Inflammatory macrophage (primary cell): ENCODE data around the gene TMEM38B.
"Not testable (repeated sequence)": the region's sequence is repeated elsewhere in the genome, so short reads cannot be mapped to it uniquely, and the experiment has no call there.

ENCODE experiments used
- DNase-seq, 2 donors: peaks; one replicate each; pipeline ENCODE4 v3.0.0-alpha.2; 2020 to 2022

The TMEM38B gene

DNA sequence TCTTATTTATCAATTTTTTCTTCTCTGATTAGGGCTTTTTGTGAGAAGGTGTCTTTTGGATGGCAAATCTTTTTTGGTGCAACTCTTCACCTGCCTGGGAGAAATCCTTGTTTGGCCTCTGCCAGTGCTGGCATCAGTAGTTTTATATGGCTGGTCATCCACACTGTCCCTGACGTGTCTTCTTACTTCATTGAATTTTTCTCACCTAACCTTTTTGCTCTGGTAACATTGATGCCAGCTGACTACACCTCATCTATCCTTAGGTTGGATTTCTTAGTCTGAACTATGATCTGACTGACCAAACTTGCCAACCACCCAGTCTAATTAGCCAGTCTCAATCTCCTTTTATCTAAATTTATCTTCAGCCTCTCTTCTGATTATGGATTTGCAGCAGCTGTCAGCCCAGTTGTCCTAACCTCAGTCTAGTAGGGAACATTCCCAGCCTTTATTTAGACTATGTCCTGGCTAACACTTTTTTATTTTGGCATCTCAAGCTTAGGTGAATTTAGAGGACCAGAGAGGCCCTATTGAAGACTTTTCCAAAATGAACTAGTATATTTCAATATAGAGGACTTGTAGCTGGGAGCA, 10.6 kb upstream of the TMEM38B start:
- DNase-seq: no peak

DNA sequence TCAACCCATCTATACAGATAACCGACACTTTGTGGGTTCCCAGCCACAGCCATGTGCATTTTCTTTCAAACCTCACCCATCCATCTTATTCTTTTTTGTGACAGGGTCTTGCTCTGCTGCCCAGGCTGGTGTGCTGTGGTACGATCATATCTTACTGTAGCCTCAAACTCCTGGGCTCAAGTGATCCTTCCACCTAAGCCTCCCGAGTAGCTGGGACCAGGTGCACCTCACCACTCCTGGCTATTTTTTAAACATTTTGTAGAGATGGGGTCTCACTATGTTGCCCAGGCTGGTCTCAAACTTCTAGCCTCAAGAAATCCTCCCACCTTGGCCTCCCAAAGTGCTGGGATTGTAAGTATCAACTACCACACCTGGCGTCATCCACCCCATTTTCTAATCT, 7.4 kb upstream of the TMEM38B start:
- no peak for DNase-seq

DNA sequence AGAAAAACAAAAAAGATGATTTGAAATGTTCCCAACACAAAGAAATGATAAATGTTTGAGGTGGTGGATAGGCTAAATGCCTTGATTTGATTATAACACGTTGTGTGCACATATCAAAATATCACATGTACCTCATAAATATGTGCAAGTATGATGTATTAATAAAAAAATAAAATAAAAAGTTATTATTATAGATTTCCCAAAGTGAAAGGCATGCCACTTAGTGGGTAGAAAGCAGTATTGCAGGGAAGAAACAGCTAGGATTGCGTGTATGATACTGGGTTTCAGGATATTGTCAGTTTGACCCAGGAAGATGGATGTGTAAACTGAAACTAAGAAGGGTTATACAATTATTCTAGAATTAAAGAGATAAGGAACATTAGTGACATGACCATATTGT, 3.6 kb upstream of the TMEM38B start:
- peak in 1 of 2 donors; percentile 5 for DNase-seq

DNA sequence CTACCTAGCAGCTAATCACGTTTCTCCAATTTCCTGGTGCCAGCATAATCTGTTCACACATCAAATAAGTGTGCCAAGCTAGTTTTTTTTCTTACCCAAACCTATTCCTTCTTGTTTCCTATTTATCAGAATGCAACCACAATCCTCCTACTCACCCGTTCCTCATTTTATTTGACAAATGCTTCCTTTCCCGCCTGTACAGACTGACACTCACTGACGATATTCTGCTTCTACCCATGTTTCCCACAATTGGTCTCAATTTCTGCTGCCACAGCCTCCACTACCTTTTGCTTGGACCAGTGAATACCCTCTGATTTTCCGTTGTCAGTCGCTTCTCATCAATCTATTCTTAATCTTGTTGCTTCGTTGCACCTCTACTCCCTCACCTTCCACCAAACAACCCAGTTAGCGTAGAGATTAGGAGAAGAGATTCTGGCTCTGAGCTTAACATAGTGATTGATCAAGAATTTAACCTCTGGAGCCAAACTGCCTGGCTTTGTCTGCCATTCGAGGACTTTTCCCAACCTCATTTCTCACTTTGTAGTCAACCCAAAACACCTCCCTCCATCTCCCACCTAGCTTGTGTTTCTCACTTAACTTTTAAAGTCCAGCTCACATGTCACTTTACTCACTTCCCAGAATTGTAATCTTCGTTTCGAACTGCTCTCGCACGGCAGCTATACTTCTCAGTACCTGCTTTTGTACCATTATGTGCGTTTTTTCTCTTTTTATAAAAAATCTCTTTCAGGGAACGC, 729 bp upstream of the TMEM38B start:
- DNase-seq: peak; percentile 28 to 50

DNA sequence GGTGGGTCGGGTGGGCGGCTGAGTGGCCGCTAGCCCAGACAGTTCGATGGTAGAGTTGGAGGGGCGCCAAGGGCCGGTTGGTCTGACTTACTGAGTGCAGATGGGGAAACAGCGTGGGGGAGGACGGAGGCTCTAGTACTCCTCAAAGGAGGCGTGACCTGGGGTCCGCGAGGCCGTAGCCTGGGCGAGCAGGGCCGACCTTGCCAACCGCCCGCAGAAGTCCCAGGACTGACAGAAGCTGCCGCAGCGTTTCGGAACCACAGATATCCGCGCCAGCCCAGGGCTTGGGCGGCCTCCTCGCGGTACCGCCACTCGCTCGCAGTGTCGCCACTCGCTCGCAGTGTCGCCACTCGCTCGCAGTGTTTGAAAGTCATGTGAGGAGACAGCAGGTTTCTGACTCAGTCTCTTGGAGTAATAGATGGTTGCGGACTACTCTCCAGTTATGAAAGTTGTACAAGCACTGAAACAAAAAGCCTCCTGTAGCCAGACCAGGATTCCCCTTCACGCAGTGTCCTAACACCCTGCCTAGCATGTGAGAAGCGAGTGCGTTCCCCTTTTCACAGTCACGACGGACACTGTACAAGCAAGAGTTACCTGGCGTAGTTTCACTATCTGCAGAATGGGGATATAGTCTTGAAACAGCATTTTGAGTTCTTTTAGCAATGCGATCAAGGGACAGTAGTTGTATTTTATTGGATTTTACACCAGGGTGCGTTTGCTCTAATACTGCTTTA, 674 bp downstream of the TMEM38B start:
- peak; percentile 83 to 86 for DNase-seq

DNA sequence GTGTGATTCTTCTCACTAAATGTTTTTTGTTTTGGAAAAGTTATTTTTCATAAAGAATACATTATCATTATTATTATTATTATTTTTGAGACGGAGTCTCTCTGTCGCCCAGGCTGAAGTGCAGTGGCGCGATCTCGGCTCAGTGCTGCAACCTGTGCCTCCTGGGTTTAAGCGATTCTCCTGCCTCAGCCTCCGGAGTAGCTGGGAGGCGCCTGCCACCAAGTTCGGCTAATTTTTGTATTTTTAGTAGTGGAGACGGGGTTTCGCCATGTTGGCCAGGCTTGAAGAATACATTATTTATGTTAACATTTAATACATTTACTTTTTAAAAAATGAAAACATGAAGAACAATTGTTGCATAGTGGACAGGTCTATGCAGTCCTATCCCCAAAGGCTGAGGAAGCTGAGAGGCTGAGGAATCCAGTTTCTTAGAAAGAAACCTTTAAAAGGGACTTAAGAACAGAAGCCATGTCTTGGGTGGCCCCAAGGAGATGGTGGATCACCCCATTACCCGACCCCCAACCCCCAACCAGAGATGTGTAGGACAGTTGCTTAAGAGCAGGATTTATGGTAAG, 2.0 kb downstream of the TMEM38B start:
- no peak for DNase-seq

DNA sequence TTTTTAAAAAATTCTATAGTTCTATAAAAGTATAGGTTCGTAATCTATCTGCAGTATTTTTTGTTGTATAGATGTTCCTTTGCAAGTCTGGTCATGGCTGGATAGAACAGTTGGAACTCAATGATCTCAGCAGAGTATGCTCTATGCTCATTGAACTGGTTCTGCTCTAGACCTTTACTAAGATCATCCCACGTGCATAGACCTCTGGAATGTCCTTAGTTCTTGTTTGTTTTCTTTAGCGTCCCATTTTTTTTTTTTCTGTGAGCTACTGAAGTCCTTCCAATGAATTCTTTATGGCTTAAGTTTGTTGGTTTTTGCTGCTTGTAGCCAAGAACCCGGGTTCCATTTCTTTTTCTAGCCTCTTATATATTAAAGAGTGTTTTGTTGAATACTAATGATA, 3.5 kb downstream of the TMEM38B start:
- no peak for DNase-seq

DNA sequence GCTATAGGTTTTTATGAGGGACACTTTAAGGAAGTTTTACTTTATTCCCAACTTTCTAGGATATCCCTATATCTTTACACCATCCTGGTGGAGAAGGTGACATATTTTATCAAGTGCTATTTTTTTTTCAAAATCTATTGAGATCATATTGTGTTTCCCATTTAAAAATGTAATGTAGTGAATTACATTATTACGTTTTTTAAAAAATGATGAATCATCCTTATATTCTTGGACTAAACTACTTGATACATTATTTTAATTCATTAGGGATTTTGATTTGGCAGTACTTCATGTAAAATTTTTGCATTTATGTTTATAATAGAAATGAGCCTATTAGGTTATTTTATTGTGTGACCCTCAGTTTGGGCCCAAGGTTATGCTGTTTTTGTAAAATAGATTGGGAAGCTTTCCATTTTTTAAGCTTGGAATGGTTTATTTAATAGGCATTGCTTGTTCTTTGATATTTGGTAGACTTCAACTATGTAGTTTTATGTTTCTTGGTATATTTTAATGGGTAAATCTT, 4.1 kb downstream of the TMEM38B start:
- no peak for DNase-seq

DNA sequence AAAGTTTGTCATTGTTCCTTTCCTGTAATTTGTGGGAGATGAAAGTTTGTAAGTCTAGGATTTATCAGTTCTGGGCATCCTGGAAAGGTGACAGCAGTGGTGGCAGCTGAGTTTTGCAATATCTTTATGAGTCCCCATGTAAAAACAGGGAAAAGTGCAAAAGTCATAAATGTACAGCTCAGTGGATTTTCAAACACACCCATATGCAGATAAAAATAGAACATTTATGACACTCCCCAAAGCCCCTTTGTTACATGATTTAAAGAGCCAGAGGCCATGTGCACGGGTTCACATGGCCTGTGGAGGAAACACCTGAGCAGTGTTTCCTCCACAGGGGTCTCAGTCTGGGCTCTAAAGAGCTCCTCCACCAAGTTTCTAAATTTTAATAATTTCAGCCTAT, 6.3 kb downstream of the TMEM38B start:
- no peak for DNase-seq

DNA sequence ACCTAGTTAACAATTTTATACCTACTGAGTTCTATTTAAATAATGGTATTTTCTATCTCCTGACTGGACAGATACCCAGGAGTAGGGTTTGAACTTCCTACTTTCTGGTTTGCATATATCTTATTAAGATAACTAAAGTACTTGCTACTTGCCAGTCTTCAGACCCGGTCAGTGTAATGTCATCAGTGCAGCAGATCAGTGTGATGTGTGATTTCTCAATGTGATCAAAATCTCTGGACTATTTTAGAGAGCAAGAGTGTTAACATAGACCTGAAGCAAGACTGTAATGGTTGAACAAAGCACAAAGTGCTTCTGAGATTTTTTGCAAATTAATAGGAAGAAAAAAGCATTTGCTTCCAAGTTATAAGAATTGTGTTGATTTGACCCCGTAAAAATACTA, 6.8 kb downstream of the TMEM38B start:
- no peak for DNase-seq

DNA sequence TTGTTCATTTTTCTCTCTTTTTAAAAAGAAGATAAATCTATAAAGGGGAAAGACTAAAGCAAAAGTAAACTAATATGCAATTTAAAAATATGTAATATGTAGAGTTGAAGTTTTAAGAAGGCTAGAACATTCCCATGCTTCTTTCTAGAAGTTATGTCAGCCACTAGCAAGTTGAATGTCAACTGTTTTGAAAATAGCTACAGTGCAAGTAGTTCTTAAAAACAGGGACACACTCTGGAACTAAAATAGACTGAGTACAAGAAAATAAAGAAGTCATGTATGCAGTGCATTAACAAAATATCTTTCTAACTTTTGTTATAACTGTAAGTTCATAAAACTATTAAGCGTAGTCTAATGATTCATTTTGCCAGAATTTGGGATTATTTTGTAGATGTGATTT, 7.9 kb downstream of the TMEM38B start:
- DNase-seq: no peak

DNA sequence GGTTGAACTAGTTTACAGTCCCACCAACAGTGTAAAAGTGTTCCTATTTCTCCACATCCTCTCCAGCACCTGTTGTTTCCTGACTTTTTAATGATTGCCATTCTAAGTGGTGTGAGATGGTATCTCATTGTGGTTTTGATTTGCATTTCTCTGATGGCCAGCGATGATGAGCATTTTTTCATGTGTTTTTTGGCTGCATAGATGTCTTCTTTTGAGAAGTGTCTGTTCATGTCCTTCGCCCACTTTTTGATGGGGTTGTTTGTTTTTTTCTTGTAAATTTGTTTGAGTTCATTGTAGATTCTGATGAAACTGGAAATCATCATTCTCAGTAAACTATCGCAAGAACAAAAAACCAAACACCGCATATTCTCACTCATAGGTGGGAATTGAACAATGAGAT, 9.3 kb downstream of the TMEM38B start:
- not testable (repeated sequence) for DNase-seq

DNA sequence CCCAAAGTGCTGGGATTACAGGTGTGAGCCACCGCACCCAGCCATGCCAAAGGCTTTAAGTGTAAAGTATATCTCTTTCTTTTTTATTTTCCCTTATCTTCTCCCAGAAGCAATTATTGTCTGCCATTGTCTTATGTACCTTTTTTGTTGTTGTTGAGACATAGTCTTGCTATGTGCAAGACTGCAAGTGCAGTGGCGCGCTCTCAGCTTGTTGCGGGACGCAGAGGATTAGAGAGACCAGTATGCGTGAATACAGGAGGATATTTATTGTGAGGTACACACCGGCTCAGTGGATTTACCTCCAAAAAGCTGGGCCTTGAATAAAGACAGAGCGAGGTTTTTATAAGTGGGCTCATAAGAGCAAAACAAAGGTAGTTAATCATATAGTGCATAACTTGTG, 11.8 kb downstream of the TMEM38B start:
- DNase-seq: no peak

DNA sequence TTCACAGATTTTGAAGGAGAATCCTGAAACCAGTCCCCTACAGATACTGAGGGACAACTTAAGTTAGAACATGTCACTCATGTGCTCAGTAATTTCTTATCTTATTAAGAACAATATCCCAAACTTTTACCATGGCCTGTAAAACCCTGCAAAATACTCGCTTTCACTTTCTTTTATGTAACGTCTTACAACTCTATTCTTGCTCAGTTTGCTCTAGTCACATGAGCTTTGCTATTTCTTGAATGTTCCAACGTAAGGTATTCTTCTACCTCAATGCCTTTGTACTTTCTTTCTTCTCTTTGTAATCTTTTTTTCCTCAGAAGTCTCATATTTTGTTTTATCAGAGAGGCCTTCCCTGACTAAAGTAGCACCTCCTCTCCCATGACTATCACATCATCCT, 14.1 kb downstream of the TMEM38B start:
- DNase-seq: no peak

DNA sequence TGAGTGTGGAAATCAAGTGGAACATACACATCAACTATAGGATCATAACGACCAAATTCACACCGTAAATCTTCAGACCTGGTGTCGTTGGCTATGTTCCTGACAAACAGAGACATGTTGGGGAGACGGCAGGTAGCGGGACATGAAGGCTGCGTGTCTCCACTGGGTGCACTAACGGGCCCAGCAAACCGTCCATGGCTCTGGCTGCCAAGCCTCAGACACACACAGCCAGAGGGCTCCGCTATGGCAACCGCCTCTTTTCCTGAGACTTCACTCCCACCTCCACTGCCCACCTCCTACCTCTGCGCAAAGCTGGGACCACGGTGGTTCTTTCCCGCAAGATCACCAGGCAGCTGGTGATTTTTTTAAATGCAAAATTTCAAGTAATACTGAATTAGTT, 16.3 kb downstream of the TMEM38B start:
- DNase-seq: no peak

DNA sequence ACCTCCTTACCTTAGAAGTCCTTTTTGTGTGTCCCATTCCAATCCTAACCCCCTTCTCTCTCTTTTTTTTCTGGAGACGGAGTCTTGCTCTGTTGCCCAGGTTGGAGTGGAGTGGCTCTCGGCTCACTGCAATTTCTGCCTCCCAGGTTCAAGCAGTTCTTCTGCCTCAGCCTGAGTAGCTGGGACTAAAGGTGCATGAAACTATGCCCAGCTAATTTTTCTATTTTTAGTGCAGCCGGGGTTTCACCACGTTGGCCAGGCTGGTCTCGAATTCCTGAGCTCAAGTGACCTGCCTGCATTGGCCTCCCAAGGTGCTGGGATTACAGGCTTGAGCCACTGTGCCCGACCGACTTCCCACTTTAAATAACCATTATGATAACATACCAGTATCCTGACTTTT, 17.5 kb downstream of the TMEM38B start:
- DNase-seq: no peak

DNA sequence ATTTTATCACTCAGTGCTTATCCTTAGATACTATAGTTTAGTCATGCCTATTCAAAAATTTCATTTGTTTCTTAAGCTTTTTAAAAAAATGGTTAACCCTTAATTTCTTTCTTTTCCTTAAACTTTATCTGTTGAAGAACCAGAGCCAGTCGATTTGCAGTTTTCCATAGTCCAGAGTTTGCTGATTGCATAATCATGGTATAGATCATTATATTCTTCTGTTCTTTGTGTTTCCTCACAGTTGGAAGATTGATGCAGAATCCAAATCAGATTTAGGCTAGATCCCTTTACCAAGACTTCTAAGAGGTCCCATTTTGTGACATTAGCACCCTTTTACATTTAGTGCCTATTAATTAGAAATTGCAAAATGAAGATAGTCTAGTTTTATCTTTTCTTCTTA, 18.0 kb downstream of the TMEM38B start:
- no peak for DNase-seq

DNA sequence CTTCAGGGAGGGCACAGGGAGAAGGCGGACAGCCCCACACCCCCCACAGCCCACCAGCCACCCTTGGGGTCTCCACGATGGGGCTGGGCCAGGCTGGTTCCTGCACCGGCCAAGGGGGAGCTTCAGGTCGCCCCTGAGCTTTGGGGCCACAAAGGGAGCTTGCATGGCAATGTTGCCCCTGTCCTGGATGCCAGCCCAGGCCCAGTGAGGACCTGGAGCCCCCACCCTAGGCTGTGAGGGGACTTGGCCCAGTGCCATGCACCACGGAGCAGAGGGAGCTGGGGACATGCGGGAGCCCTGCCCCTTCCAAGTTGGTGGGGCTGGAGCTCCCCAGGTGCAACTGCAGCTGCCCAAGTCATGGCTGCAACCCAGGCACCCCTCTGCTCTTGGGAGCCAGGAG, 18.4 kb downstream of the TMEM38B start:
- no peak for DNase-seq

DNA sequence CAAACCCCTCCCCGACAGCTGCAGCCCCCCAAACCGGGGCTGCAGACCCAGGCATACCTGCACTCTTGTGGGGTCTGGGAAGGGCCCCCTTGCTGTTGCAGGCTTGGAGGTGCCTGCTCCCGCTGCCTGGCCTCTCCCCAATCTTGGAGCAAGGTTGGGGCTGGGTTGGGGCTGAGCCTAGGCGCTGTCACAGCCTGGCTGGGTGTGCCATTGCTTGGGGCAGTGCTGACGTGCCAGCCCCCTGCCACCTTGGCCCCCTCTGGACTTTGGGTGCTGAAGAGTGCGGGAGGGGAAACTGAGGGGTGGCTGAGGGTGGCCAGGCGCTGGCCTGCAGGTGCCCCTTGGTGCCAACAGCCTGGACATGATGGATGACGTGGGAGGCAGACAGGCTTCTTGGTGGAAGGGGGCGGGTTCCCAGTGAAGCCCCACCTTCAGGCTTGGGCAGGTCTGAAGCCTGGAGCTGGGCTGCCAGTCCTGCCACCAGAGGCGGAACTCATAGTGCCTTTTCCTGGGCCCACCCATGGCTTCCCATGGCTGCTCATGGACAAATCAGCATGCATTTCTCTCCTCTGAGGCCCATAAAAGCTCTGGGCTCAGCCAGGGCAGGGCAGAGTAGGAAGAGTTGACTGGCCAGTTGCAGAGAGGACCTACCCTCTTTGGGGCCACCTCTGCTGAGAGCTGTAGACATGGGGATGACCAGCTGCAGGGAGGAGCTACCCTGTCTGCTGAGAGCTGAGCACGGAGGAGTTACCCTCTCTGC, 19.1 kb downstream of the TMEM38B start:
- no peak for DNase-seq

DNA sequence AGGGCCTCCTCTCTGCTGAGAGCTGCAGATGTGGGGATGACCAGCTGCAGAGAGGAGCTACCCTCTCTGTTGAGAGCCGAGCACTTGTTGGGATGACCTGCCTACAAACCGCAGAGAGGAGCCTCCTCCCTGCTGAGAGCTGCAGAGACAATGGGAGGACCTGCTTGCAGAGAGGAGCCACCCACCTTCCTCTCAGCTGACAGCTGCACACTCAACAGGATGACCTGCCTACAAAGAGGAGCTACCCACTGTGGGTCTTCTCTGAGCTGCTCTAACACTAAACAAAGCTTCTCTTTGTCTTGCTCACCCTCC, 19.6 kb downstream of the TMEM38B start:
- no peak for DNase-seq

DNA sequence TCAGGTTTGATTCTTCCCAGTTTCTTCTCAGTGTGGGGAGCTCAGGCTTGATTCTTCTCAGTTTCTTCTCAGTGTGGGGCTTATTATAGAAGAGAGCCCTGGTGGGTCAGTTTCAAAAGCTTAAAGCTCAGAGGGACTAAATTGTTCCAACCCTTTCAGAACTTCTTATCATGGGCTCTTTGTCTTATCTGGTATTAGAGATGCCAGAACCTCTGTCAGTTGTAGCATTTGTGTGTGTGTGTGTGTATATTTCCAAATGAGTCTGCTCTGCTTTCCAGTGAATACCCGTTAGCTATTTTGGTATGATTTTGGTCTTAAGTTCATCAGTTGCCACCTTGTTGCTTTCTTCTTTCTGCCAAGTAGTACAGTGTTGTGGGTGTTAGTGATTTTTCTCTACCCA, 21.8 kb downstream of the TMEM38B start:
- DNase-seq: no peak

DNA sequence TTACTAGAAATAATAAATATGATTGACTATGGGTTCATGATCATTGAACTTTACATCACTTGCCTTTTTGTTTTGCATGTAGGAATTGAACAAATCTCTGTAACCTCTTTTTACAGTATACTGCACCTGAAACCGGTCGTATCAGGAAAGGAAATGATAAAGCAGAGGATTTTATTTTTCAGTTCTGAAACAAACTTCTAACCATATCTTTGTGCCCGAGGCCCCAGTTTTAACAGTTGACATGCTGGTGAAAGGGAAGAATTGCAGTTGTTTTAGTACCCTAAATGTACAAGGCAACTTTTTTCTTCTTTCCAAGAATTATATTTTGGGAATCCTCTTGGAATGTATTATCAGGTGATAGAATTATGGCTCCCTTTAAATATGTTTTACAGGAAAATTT, 27.8 kb downstream of the TMEM38B start:
- DNase-seq: no peak

DNA sequence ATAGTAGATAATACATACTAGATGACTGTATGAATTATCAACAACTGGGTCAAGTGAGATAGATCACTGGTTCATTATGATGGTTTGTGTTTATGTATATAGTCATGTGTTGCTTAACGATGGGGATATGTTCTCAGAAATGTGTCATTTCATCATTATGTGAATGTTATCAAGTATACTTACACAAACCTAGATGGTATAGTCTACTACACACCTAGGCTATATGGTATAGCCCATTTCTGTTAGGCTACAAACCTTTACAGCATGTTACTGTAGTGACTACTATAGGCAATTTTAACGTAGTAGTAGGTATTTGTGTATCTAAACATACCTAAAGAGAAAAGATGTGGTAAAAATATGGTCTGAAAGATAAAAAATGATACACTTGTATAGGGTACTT, 31.0 kb downstream of the TMEM38B start:
- no peak for DNase-seq
